ENCODE data around the gene SLC44A5. TPM values are rescaled to one million over a fixed set of nuclear protein-coding genes. Genes with fewer than 3 reads are reported as not detected.

The SLC44A5 gene
- total RNA-seq, 1 donor from 2014 or later, result 4.1 TPM

Other genes with a start within 250 kb of the SLC44A5 start
- 36.4 to 41.8 TPM (median 39.2 TPM) in 3 replicates for gene ACADM, start 113.6 kb upstream of the SLC44A5 start, total RNA-seq
- gene RABGGTB, start 175.1 kb upstream of the SLC44A5 start, total RNA-seq, result 80.6 to 88.9 TPM (median 85.9 TPM) in 3 replicates
- 0.27 to 0.29 TPM (median 0.27 TPM) in 3 replicates for gene MSH4, start 185.8 kb upstream of the SLC44A5 start, total RNA-seq